Fibroblast of skin of left quadriceps (primary cell): ENCODE results near the gene PARD3B.
A peak's percentile ranks its signal among the peaks of the same experiment; 100 is the strongest.

Experiments used
- DNase-seq, 2 experiments: peaks; one replicate each; pipeline ENCODE4 v3.0.0-alpha.2; 2013; ENCODE audit warnings: low read depth in 2 of 2

The PARD3B gene

GRCh38 chr2:205387350-205388055, 842.2 kb downstream of the PARD3B start:
- DNase-seq = no peak

DNA sequence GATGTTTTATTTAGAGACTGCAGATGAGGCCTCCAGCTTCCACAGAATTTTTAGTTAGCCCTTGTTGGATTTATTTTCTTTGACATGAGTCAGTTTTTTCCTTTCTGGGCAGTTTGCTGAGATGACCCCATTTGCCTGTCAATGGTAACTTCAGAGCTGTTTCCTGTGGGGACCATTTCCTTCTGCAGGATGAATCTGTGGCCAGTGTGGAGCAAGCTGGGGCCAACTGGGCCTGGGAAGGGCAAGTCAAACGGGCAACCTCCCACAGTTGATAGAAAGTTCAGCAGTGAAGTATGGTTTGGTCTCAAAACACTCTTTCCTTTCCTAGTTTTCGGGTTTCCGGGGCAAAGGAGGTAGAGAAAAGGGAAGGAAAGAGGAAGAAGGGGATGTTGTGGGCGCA, 845.6 kb downstream of the PARD3B start:
- no peak for DNase-seq

GRCh38 chr2:205401511-205401910, 856.2 kb downstream of the PARD3B start:
- no peak for DNase-seq

DNA sequence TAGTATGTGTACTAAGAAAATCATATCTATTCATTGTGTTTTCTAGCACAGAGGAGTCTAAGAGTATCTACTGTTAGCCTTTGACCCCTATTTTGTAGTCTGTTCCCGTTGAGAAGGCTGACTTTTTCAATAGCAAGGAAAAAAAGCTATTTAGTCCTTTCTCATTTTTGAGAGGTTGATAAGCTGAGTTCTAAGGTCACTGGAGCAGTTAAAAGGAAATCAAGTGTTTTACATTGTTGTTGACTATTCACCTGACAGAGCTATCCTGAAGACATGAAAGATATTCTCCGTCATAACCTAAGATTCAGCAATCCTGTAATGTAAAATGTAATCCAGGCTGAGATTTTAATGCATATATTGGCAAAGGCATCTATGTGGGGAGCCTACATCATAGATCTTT, 856.7 kb downstream of the PARD3B start:
- no peak for DNase-seq

DNA sequence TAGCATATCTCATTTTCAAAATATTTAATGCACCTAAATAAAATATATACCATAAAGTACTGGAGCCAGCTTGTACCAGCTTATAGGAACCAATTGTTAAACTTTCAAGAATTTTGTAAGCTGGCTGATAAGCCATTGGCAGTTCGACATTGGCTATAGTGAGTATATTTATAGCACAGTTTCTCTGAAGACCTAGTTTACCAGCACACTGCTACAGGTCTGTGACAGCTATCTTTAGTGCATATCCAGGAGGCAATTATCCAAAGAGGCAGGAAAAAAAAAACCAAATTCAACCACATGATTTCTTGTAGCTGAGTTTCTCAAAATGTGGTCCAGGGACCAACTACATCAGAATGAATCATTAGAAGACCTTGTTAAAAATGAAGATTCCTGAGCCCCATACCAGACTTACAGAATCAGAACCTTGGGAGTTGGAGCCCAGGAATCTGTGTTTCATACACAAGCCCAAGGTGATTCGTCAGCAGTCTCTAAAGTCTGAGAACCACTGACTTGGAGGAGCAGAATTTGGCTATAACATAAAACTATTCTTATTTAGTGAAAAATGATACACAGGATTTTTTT, 858.1 kb downstream of the PARD3B start:
- DNase-seq = peak; percentile 80 to 82

GRCh38 chr2:205405194-205405593, 859.9 kb downstream of the PARD3B start:
- peak in 1 of 2 experiments; percentile 28 for DNase-seq

- DNase-seq = peak; percentile 90 to 91
These were observed 860.5 kb downstream of the PARD3B start for GRCh38 chr2:205405752-205406151.

- DNase-seq = peak; percentile 97 to 98
These were observed 862.7 kb downstream of the PARD3B start for GRCh38 chr2:205407984-205408383.

GRCh38 chr2:205408696-205409095, 863.4 kb downstream of the PARD3B start:
- DNase-seq = peak; percentile 86 to 87

DNA sequence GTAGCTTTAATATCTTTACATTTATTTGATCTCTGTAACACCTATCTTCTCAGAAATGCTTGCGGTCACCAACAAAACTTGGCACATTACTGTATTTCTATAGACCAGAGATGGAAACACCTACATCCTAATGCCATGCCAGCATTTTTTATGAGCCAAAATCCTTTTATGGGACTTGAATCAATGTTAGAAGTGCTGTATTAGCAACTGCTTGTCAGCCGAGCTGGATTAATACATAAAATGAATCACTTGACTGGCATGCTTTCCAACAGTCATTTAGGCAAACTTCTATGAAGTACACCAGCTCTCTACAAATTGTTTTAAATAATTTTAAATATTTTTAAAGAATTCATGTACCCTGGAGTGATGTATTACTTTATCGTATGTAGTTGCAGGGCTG, 864.1 kb downstream of the PARD3B start:
- no peak for DNase-seq

DNA sequence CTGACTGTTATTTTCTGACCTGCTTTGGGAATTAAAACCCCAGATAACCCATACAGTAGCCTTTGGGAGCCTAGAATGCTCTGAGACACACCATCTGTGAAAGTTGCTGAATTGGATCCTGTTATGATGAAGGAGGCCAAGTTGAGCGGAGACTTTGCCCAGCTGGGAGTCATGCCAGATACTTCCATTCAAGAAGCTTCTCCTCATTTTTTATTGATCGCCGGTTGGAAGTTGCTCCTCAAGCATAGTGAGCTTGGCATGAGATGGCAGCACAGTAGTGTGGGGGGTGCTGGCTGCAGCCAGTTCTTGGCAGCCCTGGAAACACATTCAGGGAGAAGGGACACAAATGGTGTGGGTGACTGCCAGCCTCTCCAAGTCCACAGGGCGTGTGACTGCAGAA, 866.3 kb downstream of the PARD3B start:
- no peak for DNase-seq

DNA sequence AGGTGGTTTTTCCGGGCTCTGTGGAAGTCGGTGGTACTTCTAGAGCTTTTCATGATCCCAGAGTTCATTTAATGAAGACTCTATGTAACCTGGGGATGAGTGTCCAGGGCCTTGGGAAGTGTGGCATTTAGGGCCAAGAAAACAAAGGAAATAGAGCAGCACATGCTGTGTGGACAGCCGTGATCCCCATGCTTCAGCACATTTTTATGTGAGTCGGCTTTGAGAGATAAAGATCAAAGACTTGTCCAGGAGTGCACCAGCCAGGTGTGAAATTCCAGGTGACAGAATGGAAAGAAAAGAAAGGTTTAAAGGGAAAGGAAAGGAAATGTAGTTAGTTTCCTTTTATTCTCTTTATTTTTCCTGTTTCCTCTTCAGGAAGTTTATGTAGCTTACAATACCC, 879.1 kb downstream of the PARD3B start:
- no peak for DNase-seq

DNA sequence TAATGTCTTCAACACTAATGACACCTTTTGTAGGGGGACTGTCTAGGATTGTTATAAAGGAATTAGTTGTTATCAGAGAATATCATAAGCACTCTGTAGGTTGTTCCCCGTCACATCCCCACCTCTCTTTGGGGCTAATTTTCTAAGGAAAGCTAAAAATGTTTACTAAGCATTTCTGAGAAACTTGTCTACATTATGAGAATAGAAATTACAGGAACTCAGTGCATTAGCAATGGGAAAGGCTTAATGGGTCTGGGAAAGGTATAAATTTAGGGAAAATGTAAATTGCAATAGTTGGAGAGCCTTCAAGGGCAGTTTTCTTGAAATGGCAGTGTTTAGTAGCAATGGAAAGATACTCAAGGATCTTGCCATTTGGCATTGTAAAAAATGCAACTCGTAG, 879.8 kb downstream of the PARD3B start:
- DNase-seq = no peak

DNA sequence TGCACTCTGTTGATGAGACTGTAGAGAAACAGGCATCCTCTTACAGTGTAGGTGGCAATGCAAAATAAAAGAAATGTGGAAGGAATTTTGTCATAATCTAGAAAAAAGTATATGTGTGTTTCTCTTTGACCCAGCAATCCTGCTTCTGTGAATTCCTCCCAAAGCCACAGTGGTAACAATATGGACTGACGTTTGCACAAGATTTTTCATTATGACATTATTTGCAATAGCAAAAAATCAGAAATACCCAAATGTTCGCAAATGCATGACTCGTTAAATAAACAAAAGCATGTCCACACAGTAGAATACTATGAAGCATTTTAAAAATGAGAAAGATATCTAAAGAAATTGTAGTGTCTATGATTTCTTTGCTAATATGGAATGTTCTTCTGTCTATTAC, 881.8 kb downstream of the PARD3B start:
- DNase-seq = peak; percentile 42 to 45

GRCh38 chr2:205428811-205429210, 883.5 kb downstream of the PARD3B start:
- peak in 1 of 2 experiments; percentile 34 for DNase-seq

DNA sequence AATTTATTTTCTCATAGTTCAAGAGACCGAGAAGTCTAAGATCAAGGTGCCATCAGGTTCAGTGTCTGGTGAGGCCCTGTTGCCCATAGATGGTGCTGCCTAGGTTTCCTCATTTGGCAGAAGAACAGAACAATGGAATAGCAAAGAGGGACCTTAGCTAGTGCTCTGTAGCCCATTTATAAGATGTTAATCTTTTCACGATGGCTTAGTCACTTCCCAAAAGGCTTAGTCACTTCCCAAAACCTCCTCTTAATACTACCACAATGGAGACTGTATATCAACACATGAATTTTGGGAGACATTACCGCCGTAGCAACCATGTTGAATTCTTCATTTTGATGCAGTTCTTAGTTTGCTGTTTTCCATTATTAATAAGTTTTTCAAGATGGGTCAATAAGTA, 890.7 kb downstream of the PARD3B start:
- DNase-seq = no peak

GRCh38 chr2:205438241-205438640, 893.0 kb downstream of the PARD3B start:
- no peak for DNase-seq

DNA sequence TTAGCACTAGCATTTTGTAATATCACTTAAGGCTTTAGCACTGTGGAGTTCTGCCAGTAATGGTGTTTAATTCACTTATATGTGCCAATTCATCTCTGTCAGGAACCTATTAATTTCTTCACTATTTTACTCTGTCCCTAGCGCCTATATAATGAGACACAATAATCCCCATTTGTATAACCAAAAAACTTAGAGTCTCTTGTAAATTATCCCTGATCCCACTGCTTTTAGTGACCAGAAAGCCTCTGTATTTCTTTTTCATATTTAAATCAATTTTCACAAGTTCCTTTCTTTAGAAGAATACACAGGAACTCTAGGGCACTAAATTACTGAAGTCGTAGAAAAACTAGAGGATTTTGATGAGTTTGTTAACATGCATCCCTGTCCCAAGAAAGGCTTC, 894.3 kb downstream of the PARD3B start:
- no peak for DNase-seq

DNA sequence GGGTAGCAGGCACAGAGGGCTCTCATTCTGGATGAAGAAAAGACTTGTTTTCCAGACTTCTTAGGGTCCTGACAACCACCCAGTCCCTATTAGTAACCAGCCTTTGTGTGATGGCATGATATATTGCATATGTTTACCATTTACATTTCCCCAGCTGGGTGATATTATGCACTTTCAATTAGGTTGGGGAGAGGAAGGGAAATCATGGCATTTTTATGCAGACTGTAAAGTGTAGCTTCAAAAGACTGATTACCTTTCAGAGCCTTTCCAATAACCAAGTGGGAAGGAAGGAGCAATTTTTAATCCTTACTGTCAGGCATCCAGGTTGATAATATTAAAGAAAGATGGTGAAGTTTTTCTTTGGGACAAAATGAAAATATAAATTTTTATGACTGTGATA, 896.2 kb downstream of the PARD3B start:
- no peak for DNase-seq

- no peak for DNase-seq
These were observed 902.9 kb downstream of the PARD3B start for GRCh38 chr2:205448189-205448588.

GRCh38 chr2:205451901-205452512, 906.7 kb downstream of the PARD3B start:
- no peak for DNase-seq

DNA sequence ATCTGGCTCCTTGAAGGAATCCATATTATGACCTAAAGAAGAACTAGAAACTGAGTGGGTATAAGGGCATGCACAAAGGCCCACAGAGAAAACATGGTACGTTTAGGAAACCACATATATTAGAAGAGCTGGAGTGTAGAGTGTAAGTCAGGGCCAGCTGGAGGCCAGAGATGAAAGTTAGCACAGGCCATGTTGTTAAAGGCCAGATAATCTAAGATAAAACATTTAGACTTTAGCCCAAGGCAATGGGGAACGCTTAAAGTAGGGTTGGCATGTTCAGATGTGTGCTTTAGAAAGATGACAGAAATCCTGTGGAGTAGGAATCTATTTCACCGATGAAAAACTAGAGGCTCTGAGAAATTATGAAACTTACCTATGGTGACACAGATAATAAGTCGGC, 907.9 kb downstream of the PARD3B start:
- no peak for DNase-seq

DNA sequence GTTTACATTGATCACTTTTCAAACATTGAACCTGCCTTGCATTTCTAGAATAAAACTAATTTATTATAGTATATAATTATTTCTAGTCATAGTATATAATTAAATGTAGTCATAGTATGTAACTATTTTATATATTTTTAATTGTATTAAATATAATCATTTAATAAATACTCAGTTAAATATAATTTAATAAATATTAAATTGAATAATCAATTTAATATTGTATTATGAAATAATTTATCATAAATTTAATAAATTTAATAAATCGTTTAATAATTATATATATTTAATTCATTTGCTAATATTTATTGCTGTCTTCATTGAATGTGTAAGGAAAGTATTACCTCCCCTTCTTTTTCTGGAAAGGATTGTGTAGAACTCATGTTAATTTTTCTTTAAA, 911.4 kb downstream of the PARD3B start:
- no peak for DNase-seq
